ENCODE results near the gene SELENOW.
A peak's percentile ranks its signal among the peaks of the same experiment; 100 is the strongest.
"Not testable (repeated sequence)": the region's sequence is repeated elsewhere in the genome, so short reads cannot be mapped to it uniquely, and the experiment has no call there.

SELENOW gene

DNA sequence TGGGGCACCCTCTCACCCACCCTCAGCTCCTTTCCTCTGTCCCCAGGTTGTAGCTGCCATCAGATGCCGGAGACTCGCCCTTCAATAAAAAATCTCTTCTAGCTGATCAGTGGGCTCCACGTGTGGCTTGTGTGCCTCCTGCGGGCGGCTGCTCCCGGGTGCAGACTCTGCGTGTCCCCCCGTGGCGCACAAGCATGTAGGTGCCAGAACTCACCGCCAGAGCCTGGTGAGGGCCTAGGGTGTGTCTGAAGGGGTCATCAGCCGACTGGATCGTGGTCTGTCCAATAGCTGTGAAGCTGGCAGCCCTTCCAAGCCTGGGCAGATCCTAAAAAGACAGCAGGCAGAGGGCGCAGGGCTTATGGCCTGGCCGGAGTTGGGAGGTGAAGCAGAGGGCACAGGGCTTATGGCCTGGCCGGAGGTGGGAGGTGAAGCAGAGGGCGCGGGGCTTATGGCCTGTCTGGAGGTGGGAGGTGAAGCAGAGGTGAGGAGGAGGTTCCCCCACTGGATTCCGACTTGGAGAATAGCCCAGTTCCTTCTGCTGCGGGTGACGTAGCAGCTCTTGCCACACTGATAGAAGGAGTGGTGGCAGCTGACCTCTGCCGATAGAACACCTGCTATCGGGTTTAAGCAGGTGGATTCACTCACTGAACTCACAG is 21.4 kb upstream of the SELENOW start:
- no peak for DNase-seq

DNA sequence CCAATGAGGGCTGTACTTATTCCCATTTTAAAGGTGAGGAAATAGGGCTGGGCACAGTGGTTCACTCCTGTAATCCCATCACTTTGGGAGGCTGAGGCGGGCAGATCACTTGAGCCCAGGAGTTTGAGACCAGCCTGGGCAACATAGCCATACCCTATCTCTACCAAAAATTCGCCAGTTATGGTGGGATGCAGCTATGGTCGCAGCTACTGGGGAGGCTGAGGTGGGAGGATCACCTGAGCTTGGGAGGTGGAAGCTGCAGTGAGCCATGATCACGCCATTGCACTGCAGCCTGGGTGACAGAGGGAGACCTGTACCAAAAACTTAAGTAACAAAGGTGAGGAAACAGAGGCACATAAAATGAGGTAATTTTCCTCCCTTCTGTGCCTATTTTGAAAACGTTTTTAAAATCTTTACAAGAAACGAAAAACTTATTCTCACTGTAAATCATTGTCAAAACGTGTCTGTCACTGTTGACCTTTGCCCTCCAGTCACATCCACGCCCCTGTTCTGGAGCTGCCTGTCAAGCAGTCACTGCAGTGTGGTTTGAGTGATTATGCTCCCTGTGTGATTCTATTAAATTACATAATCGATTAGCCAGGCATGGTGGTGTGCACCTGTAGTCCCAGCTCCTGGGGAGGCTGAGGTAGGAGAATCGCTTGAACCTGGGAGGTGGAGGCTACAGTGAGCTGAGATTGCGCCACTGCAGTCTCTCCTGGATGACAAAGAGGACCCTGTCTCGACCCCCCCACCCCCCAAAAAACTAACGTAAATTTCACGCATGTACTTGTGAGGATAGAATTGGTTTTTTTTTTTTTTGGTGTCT is 20.7 kb upstream of the SELENOW start:
- no peak for DNase-seq

DNA sequence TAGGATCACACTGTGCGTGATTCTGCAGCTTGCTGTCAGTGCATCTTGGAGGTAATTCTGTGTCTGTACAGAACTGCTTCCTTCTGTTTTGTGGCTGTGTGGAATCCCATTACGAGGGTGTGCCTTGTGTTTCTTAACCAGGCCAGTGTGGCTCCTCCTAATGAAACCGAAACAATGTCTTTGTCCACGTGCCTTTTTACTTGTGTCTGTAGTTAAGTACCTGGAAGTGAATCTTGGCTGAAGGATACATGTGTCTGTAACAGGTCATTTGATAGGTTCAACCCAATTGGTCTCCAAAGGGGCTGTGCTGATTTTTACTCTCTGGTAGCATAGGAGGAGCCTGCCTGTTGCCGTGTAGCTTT is 20.1 kb upstream of the SELENOW start:
- DNase-seq: no peak

DNA sequence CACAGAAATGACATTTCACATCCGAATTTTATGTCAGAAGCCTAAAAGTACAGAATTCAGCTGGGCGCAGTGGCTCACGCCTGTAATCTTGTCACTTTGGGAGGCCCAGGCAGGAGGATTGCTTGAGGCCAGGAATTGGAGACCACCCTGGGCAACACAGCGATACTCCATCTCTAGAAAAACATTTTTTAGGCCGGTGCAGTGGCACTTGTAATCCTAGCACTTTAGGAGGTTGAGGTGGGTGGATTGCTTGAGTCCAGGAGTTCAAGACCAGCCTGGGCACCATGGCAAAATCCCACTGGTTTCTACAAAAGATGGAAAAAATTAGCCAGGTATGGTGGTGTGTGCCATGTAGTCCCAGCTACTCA is 17.9 kb upstream of the SELENOW start:
- no peak for DNase-seq

DNA sequence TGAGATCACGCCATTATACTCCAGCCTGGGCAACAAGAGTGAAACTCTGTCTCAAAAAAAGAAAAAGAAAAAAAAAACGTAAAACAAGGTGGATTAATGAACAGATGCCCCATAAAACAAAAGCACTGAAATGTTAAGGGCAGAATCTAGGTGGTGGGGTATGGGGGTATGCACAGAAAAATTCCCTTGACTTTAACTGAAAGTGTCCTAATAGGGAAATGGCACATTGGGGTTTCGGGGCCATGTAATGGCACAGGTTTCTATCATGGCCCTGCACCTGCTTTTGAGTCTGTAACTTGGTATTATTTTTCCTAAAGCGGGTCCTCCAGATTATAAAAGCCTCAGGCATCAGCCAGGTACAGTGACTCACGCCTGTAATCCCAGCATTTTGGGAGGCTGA is 16.9 kb upstream of the SELENOW start:
- no peak for DNase-seq

DNA sequence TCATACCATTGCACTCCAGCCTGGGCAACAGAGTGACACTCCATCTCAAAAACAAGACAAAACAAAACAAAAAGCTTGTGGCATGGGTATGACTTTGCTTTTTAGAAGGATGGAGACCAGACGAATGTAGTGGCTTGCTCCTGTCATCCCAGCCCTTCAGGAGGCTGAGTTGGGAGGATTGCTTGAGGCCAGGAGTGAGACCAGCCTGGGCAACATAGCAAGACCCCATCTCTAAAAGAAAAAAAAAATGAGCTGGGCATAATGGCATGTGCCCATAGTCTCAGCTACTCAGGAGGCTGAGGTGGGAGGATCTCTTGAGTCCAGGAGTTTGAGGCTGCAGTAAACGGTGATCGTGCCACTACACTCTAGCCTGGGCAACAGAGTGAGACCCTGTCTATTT is 16.4 kb upstream of the SELENOW start:
- DNase-seq: no peak

DNA sequence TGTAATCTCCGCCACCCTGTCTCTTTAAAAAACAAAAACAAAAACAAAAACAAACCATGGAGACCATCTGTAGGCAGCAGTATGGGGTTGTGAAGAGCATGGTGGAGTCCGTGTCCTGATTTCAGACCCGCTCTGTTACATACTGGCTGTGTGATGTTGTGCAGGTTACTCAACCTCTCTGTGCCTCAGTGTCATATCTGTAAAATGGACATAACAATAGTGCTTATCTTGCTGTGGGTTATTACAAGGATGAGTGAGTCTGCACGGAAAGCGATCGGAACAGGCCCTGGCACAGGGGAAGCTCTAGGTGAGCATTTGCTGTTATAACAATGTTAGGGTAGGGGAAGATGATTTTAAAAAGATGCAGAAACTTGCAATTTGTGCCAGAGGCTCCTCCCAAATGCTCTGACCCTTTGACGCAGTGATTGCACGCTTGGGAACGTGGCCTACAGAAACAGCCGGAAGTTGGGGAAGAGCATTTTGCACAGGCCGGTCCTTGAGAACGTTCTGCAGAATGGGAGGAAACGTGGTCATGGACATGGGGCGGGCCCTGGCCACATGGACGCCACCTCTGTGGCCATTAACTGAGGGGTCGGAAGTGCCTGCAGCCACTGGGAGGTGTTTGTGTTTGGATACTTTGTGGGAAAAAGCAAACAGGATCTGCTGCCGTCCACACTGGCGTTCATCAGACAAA is 15.7 kb upstream of the SELENOW start:
- no peak for DNase-seq

DNA sequence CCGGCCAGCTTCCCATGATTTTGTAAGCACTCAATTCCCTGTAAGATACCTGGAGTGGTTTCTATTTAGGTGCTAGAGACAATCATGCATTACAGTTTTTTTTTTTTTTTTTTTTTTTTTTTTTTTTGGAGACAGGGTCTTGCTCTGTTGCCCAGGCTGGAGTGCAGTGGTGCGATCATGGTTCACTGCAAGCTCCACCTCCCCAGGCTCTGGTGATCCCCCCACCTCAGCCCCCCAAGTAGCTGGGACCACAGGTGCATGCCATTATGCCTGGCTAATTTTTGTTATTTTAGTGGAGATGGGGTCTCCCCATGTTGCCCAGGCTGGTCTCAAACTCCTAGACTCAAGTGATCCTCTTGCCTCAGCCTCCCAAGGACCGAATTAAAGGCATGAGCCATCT is 13.8 kb upstream of the SELENOW start:
- not testable (repeated sequence) for DNase-seq

DNA sequence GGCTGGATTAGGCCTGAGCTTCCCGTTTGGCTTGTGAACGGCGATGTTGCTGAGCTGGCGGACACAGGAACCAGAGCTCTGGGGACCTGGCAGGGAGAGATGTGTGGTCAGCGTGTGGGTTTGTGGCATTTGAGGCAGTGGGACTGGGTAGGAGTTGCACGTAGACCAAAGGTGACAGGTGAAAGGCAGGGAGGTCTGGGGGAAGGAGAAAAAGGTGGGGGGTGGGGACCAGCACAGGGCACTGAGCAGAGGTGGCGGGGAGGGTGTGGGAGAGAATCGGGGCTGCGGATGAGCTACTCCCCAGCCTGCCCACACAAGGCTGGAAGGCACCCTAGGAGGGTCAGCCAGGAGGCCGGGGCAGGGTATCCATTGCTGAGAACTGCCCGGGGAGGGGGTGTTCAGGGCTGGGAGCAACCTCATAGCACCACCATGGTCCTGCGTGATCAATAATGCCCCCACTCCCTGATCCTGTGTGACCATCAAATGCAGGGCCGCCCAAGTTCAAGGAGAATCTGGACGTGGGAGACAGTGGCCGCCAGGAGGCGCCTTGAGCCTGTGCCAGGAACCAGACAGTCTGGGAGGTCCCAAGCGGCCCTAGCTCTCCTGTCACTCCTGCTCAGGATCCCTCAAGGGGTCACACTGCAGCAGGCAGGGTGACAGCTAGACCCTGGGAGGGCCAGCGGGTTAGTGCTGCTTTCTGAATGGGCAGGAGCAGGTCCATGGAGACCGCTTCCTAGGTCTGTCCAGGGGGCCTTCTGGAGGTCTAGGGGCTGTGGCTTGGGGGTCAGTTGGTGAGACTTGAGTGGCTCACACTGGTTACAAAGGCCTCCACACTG is 12.8 kb upstream of the SELENOW start:
- DNase-seq: peak; percentile 78

DNA sequence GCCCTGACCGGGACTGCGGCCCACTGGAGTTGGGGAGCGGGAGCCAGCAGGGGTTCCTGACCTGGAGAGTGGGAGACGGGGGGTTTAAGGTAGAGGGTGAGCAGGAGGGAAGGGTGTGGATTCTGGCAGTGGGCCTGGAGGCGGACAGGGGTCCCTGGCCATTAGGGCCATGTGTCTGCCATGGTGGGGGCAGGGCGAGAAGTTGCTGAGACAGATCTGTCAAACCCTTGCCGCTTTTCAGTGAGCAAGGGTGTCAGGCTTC is 12.2 kb upstream of the SELENOW start:
- DNase-seq: no peak

DNA sequence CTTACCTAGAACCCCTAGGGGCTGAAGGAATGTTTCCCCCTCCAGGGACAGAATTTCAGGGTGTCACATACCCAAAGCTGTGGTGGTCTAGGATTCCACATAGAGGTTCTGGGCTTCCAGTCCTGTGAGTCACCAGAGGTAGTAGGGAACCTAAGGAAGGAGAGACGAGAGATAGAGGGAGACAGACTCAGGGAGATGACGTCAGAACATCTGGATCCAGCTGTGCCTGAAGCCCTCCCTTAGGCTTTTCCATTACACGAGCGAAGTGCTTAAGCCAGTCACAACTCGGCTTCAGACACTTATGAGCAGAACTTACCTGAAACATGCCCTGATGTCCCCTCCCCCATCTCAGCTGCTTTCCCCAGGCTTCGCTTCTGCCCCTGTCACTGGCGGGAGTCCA is 11.8 kb upstream of the SELENOW start:
- no peak for DNase-seq

DNA sequence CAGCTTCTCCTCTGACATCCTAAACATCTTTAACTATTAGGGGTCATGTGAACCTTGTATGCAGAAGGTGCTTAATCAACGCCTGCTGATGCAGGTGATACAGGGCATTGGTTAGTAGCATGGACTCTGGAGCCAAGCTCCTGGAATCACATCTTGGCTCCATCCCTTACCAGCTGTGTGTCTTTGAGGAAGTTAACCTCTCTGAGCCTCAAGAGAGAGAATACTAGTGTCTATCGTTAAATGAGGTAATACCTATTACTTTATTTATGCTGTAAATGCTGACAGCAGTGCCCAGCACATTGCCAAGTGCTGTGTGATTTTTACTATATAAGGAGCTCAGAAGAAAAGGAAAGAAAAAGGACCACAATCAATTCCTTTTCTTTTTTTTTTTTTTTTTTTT is 11.2 kb upstream of the SELENOW start:
- DNase-seq: no peak

DNA sequence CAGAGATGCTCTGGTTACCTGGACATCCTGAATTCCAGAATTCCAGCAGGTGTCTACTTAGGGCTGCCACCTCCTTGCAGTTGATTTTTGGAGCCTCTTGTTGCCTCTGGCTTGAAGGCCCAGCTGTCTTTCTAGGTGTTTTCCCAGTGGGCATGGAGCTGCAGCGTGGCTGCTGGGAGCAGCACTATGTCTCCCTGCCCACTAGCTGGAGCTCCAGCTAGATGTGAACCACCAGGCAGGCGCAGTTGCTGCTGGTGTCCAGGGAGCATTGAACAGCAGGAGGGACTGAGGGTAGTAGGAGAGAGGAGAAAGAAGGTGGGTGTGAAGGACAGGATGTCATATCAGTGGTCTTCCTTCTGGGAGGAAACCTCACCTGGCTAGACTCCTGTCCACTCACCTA is 9.9 kb upstream of the SELENOW start:
- DNase-seq: no peak

DNA sequence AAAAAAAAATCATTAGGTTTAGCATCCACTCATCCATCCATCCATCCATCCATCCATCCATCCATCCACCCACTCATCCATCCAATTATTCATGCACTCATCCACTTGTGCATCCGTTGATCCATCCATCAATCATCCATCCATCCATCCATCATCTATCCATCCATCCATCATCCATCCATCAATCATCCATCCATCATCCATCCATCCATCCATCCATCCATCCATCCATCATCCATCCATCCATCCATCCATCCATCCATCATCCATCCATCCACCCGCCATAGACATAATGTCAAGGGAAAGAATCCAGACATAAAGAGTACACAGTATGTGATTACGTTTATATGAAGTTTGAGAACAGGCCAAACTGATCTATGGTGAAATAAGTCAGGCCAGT is 9.0 kb upstream of the SELENOW start:
- no peak for DNase-seq

DNA sequence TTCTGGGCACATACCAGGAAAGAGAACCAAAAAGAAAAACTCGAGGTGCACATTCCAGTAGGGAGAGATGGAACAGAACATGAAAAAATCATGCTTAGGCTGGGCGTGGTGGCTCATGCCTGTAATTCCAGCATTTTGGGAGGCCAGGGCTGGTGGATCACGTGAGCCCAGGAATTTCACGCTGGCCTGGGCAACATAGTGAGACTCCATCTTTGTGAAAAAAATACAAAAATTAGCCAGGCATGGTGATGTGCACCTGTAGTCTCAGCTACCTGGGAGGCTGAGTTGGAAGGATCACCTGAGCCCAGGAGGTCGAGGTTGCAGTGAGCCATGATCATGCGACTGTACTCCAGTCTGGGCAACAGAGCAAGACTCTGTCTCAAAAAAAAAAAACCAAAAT is 7.2 kb upstream of the SELENOW start:
- DNase-seq: not testable (repeated sequence)

DNA sequence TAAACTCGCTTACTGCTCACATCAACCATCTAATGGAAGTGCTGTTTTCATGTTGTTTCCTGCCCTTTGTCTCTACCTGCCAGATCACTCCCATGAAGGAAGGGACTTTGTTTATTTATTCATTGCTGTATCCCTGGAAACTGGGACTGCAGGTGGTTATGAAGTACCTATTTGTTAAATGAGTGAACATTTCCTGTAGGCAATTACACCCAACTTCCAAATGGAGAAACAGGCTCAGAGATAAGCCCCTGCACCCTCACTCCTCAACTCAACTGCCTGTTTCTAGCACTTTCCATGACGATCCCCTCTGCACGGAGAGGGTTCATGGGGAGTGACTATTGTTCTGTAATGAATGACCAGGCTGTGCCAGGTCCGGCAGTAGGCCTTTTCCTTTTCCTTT is 1.9 kb upstream of the SELENOW start:
- no peak for DNase-seq

DNA sequence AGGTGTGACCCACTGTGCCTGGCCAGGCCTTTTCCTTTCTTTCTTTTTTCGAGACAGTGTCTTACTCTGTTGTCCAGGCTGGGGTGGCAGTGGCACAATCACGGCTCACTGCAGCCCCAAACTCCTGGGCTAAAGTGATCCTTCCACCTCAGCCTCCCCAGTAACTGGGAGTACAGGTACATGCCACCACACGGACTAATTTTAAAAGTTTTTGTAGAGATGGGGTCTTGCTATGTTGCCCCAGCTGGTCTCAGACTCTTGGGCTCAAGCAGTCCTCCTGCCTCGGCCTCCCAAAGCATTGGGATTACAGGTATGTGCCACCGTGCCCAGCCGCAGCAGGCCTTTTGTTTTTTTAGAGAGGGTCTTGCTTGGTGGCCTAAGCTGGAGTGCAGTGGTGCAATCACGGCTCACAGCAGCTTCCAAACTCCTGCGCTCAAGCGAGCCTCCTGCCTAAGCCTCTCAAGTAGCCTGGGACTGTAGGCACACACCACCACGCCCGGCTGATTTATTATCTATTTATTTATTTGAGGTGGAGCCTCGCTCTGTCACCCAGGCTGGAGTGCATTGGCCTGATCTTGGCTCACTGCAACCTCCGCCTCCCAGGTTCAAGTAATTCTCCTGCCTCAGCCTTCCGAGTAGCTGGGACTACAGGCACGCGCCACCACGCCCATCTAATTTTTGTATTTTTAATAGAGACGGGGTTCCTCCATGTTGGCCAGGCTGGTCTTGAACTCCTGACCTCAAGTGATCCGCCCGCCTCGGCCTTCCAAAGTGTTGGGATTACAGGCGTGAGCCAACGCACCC is 1.1 kb upstream of the SELENOW start:
- not testable (repeated sequence) for DNase-seq

DNA sequence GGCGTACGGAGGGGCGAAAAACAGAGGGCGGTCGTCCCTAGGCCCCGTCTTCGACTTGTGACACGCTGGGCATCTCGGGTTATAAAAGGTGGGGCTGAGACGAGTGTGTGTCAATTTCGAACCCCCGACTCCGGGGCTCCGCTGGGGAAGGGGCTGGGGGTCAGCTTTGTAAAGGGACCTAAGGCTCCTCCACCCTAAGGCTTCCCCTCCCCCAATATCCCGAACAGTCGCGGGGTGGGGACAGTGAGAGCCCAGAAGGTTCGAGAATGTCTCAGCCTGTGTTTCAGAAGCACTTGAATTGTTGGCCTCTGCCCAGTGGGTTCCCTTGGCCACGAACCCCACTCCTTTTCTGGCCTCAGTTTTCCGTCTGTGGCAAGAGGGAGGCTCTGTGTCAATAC is 450 bp downstream of the SELENOW start:
- DNase-seq: peak; percentile 76

DNA sequence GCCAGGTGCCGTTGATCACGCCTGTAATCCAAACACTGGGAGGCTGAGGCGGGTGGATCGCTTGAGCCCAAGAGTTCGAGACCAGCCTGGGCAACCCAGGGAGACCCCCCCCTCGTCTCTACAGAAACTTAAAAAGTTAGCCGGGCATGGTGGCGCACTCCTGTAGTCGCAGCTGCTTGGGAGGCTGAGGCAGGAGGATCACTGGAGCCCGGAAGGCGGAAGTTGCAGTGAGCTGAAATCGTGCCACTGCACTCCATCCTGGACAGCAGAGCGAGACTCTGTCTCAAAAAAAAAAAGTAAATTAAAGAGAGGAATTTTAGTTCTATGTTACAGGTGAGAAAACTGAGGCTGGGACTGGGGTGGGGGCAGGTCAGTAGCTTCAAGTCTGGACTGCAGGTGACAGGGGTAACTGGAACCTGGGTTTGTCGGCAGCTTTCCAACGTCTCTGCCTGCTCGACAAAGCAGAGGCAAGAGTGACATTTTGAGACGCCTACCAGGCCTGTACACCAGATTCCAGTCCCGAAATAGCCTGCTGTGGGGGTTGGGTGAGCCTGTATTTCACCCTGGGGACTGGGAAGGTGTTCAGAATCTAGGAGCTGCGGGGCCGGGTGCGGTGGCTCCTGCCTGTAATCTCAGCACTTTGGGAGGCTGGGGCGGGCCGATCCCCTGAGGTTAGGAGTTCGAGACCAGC is 1.2 kb downstream of the SELENOW start:
- no peak for DNase-seq

DNA sequence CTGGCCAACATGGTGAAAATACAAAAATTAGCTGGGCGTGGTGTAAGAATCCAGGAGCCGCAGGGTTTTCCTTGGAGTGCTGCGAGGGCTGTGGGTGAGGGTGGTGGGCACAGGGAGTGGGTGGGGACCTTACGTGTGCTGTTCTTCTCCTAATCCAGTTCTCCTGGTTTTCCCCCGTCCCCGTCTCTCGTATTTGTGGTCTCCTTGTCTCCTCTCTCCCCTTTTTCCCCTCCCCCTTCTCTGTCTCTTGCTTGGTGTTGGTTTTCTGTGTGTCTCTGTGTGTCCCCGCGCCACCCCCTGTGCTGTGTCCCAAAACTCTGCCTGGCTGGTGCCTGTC is 1.7 kb downstream of the SELENOW start:
- no peak for DNase-seq

DNA sequence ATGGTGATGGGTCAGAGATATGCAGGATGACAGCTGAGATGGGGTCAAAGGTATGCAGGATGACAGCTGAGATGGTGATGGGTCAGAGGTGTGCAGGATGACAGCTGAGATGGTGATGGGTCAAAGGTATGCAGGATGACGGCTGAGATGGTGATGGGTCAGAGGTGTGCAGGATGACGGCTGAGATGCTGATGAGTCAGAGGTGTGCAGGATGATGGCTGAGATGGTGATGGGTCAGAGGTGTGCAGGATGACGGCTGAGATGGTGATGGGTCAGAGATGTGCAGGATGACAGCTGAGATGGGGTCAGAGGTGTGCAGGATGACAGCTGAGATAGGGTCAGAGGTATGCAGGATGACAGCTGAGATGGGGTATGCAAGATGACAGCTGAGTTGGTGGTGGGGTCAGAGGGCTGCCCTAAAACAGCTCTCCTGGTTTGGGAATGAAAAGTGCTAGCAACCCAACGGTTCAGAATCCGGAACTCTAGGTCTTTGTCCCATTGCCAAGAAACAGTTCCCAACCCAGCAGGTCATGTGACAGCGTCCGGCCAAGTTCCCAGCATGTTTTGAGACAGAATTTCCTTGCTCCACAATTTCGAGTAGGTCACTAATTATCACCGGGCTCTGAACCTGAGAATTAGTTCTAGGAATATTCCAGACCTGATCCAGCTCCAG is 3.2 kb downstream of the SELENOW start:
- no peak for DNase-seq

DNA sequence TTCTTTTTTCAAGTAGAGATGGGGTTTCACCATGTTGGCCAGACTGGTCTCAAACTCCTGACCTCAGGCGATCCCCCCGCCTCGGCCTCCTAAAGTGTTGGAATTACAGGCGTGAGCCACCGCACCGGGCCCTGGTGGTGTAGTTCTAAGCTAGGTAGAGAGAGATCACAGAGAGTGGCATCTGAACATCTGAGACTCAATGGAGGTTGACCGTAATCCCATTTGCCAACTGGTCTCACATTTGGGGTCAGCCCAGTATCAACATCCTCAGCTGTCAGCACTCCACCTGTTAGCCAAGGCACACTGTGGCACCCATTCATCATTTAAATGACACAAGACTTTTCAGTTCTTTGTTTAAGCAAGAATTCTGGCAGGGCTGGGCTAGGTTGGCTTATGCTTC is 8.1 kb downstream of the SELENOW start:
- DNase-seq: no peak
